Measurements from ENCODE around the gene ZNF136. TPM values are rescaled to one million over a fixed set of nuclear protein-coding genes. Genes with fewer than 3 reads are reported as not detected.

Gene ZNF136
- total and polyA plus RNA-seq, 2 of the 13 experiments (the other 11 are each of a cell fraction or from before 2014, with no cell fraction given), result 2.5 to 10.2 TPM

- TF ChIP-seq ZNF232 (CRISPR knock-in tag; IDR thresholded peaks at IDR 0.05; ENCODE audit: borderline replicate concordance), result peak; percentile 72; the same call in 1 of the 2 replicates
- TF ChIP-seq, protein P1, sequence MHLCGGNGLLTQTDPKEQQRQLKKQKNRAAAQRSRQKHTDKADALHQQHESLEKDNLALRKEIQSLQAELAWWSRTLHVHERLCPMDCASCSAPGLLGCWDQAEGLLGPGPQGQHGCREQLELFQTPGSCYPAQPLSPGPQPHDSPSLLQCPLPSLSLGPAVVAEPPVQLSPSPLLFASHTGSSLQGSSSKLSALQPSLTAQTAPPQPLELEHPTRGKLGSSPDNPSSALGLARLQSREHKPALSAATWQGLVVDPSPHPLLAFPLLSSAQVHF (CRISPR knock-in tag; IDR thresholded peaks at IDR 0.05), result no peak
- no peak for TF ChIP-seq ZNF639 (CRISPR knock-in tag; conservative IDR thresholded peaks at IDR 0.05)
- TF ChIP-seq TBX3 (IDR thresholded peaks at IDR 0.05; ENCODE audit: borderline replicate concordance), result no peak
- no peak for TF ChIP-seq ZNF841 (CRISPR knock-in tag; IDR thresholded peaks at IDR 0.05; ENCODE audit: borderline replicate concordance)
- TF ChIP-seq ZNF30 (CRISPR knock-in tag; IDR thresholded peaks at IDR 0.05), result no peak
- no peak for TF ChIP-seq JUN (CRISPR knock-in tag; IDR thresholded peaks at IDR 0.05)
- TF ChIP-seq NR3C1 (CRISPR knock-in tag; IDR thresholded peaks at IDR 0.05), result no peak
- no peak for TF ChIP-seq HHEX (CRISPR knock-in tag; IDR thresholded peaks at IDR 0.05)
- TF ChIP-seq KDM3A (CRISPR knock-in tag; IDR thresholded peaks at IDR 0.05; ENCODE audit: low read depth), result no peak
- 0 out of 2 replicates have a peak, but pooled peaks have one; percentile 20 for TF ChIP-seq GABPA (IDR thresholded peaks at IDR 0.05; ENCODE audit: low read depth, low read length)
- peak; percentile 66 for TF ChIP-seq GABPA (CRISPR knock-in tag; IDR thresholded peaks at IDR 0.05; ENCODE audit: low read depth)
- TF ChIP-seq KAT8 (CRISPR knock-in tag; IDR thresholded peaks at IDR 0.05), result peak; percentile 72
- TF ChIP-seq DDIT3 (CRISPR knock-in tag; IDR thresholded peaks at IDR 0.05), result no peak
- TF ChIP-seq TAF15 (IDR thresholded peaks at IDR 0.05; ENCODE audit: low read depth, low read length, poor library complexity, severe bottlenecking), result no peak
- TF ChIP-seq ZNF251 (CRISPR knock-in tag; IDR thresholded peaks at IDR 0.05), result no peak
- TF ChIP-seq REPIN1 (CRISPR knock-in tag; IDR thresholded peaks at IDR 0.05; ENCODE audit: borderline replicate concordance, low read depth), result 0 out of 2 replicates have a peak, but pooled peaks have one; percentile 34
- peak; percentile 69; the same call in 1 of the 2 replicates for TF ChIP-seq RFX1 (IDR thresholded peaks at IDR 0.05)
- peak; percentile 32 for TF ChIP-seq HNRNPLL (IDR thresholded peaks at IDR 0.05; ENCODE audit: low read depth, low read length, poor library complexity, severe bottlenecking)
- TF ChIP-seq, protein P2, sequence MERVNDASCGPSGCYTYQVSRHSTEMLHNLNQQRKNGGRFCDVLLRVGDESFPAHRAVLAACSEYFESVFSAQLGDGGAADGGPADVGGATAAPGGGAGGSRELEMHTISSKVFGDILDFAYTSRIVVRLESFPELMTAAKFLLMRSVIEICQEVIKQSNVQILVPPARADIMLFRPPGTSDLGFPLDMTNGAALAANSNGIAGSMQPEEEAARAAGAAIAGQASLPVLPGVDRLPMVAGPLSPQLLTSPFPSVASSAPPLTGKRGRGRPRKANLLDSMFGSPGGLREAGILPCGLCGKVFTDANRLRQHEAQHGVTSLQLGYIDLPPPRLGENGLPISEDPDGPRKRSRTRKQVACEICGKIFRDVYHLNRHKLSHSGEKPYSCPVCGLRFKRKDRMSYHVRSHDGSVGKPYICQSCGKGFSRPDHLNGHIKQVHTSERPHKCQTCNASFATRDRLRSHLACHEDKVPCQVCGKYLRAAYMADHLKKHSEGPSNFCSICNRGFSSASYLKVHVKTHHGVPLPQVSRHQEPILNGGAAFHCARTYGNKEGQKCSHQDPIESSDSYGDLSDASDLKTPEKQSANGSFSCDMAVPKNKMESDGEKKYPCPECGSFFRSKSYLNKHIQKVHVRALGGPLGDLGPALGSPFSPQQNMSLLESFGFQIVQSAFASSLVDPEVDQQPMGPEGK (CRISPR knock-in tag; IDR thresholded peaks at IDR 0.05), result no peak
- no peak for TF ChIP-seq ZNF256 (CRISPR knock-in tag; conservative IDR thresholded peaks at IDR 0.05)
- TF ChIP-seq, protein P3, sequence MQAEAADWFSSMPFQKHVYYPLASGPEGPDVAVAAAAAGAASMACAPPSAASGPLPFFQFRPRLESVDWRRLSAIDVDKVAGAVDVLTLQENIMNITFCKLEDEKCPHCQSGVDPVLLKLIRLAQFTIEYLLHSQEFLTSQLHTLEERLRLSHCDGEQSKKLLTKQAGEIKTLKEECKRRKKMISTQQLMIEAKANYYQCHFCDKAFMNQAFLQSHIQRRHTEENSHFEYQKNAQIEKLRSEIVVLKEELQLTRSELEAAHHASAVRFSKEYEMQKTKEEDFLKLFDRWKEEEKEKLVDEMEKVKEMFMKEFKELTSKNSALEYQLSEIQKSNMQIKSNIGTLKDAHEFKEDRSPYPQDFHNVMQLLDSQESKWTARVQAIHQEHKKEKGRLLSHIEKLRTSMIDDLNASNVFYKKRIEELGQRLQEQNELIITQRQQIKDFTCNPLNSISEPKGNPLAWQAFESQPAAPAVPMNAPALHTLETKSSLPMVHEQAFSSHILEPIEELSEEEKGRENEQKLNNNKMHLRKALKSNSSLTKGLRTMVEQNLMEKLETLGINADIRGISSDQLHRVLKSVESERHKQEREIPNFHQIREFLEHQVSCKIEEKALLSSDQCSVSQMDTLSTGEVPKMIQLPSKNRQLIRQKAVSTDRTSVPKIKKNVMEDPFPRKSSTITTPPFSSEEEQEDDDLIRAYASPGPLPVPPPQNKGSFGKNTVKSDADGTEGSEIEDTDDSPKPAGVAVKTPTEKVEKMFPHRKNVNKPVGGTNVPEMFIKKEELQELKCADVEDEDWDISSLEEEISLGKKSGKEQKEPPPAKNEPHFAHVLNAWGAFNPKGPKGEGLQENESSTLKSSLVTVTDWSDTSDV (CRISPR knock-in tag; IDR thresholded peaks at IDR 0.05), result no peak
- no peak for TF ChIP-seq MBNL3 (CRISPR knock-in tag; conservative IDR thresholded peaks at IDR 0.05)
Measured at GRCh38 chr19:12139885-12140544, 22.9 kb upstream of the ZNF136 start, which contains the start of gene ZNF20 (continued).

Measured in HepG2 (cell line).